ENCODE measurements around the gene CD247. TPM values are rescaled to one million over a fixed set of nuclear protein-coding genes. Genes with fewer than 3 reads are reported as not detected.

Gene CD247
- total and polyA plus RNA-seq, 9 of the 15 experiments (the other 6 are each of a cell fraction or from before 2014, with no cell fraction given), result 0.08 to 0.42 (median 0.28) TPM; not detected in 5

- H3K4me1 ChIP-seq (replicated peaks in 1 of 2; ENCODE audit: control insufficient read depth in 2 of 2, insufficient read depth in 2 of 2, low read length in 2 of 2), result peaks cover 18 to 25% of the 10 kb centered on the region in 2 experiments
- H3K79me2 ChIP-seq (ENCODE audit: control insufficient read depth, insufficient read depth, low read length), result no peaks in the 10 kb centered on the region
- ChIA-PET POLR2A (interaction anchor here (0.9 kb wide), 1 partner anchor 11 kb away, joined by 3 read pairs; no protein-coding TSS in a partner anchor), CTCF (ENCODE audit: low intra/inter-chr PET ratio) (no interaction called here)
- peak overlapping the region; percentile 22; the same call in 1 of the 2 replicates for H2AFZ ChIP-seq (ENCODE audit: low read depth, low read length)
- no peak for FAIRE-seq
- 63% methylated on average over 5 of the region's 5 CpGs for WGBS (ENCODE audit: insufficient coverage, low coverage, missing lambda C conversion rate)
- H3K27me3 ChIP-seq (ENCODE audit: control insufficient read depth in 2 of 2, insufficient read depth in 2 of 2, low read length in 2 of 2), result no peaks in the 10 kb centered on the region
- H3K9me3 ChIP-seq (replicated peaks; ENCODE audit: control insufficient read depth, insufficient read depth, low read depth, low read length), result no peaks in the 10 kb centered on the region
- no peaks in the 10 kb centered on the region for H3K36me3 ChIP-seq (ENCODE audit: control insufficient read depth, insufficient read depth, low read length)
- no TSS peak for BruUV-seq (replicated peaks)
- no peak overlapping the region for H3K27ac ChIP-seq (ENCODE audit: extremely low read depth, low read depth, low read length)
- H3K9me1 ChIP-seq (ENCODE audit: control insufficient read depth, insufficient read depth, low read length), result no peaks in the 10 kb centered on the region
- ATAC-seq, result no peak
- no peak overlapping the region for H3K4me2 ChIP-seq (ENCODE audit: insufficient read depth, low read length)
- no peak overlapping the region for H3K9ac ChIP-seq (ENCODE audit: insufficient read depth in 1 of 2, low read depth in 2 of 2, low read length in 2 of 2)
- no peak for DNase-seq (ENCODE audit: extremely low read depth in 1 of 4, low spot score in 3 of 4)
- in situ Hi-C loops (cut with MboI) (no loop called here), intact Hi-C loops (cut with micrococcal nuclease) (no loop called here)
- H3K4me3 ChIP-seq, result no peak overlapping the region
- H4K20me1 ChIP-seq (replicated peaks; ENCODE audit: control insufficient read depth, insufficient read depth, low read length), result no peaks in the 10 kb centered on the region
- TF ChIP-seq MAZ (CRISPR knock-in tag; conservative IDR thresholded peaks at IDR 0.05 in 1 of 2, IDR thresholded peaks at IDR 0.05 in 1 of 2) (no peak), IRF9 (tag; IDR thresholded peaks at IDR 0.05) (no peak), MAX (CRISPR knock-in tag; IDR thresholded peaks at IDR 0.05) (no peak), ID3 (CRISPR knock-in tag; IDR thresholded peaks at IDR 0.05) (no peak), ID3 (tag; IDR thresholded peaks at IDR 0.05) (no peak), ZNF347 (CRISPR knock-in tag; IDR thresholded peaks at IDR 0.05; ENCODE audit: low read depth) (no peak), SIN3A (IDR thresholded peaks at IDR 0.05; ENCODE audit: borderline replicate concordance in 2 of 2, control insufficient read depth in 1 of 2, low read depth in 2 of 2, low read length in 2 of 2) (no peak), MECOM (CRISPR knock-in tag; IDR thresholded peaks at IDR 0.05) (no peak), ZNF644 (tag; IDR thresholded peaks at IDR 0.05; ENCODE audit: low read depth) (no peak), CCNT2 (IDR thresholded peaks at IDR 0.05; ENCODE audit: borderline replicate concordance, extremely low read depth, insufficient read length, low read depth, low read length) (no peak), HMG20B (CRISPR knock-in tag; IDR thresholded peaks at IDR 0.05) (no peak), HINFP (tag; conservative IDR thresholded peaks at IDR 0.05; ENCODE audit: low read depth) (no peak), L3MBTL2 (IDR thresholded peaks at IDR 0.05) (no peak)
These were observed 49.3 kb upstream of the CD247 start for GRCh38 chr1:167567663-167568062.
